Transverse colon (tissue), 4 donors: Measurements from ENCODE around the gene PPP6R1. TPM values are rescaled to one million over a fixed set of nuclear protein-coding genes. Genes with fewer than 3 reads are reported as not detected.

Source experiments
- DNase-seq: peaks from one replicate; pipeline ENCODE4 v3.0.0-alpha.2; 2019
- H3K27ac ChIP-seq, 4 donors: fragments of 200-600 bp; sonication (generic); 2 replicates each; pipeline ENCODE4 v1.5.1; 2016 to 2018; ENCODE audit warnings: inconsistent platforms in 4 of 4
- H3K27me3 ChIP-seq: fragments of 200-600 bp; sonication (generic); 2 replicates; pipeline ENCODE4 v1.5.1; 2017; ENCODE audit warnings: inconsistent platforms
- H3K36me3 ChIP-seq, 4 donors: fragments of 200-600 bp; sonication (generic); 2 replicates each; pipeline ENCODE4 v1.5.1; 2017 to 2019; ENCODE audit warnings: inconsistent platforms in 4 of 4
- H3K4me1 ChIP-seq, 4 donors: fragments of 200-600 bp; sonication (generic); 2 replicates each; pipeline ENCODE4 v1.5.1; 2017 to 2020; ENCODE audit warnings: inconsistent platforms in 4 of 4
- H3K4me3 ChIP-seq, 4 donors: fragments of 200-600 bp; sonication (generic); 1 replicate in 1 of 4; 2 replicates in 3 of 4; pipeline versions ENCODE4 v1.5.1 to v1.6.1; 2017 to 2019; ENCODE audit warnings: inconsistent platforms in 4 of 4
- H3K9me3 ChIP-seq, 2 donors: fragments of 200-600 bp; sonication (generic); 2 replicates each; pipeline ENCODE4 v1.5.1; 2017 to 2019; ENCODE audit warnings: inconsistent platforms in 2 of 2
- EP300 ChIP-seq: sonication (generic); formaldehyde crosslinking; IDR thresholded peaks from one replicate; pipeline ENCODE4 v1.6.1; 2017; ENCODE audit warnings: antibody characterized with exemption, low read depth
- POLR2A ChIP-seq: fragments of 450-650 bp; IDR thresholded peaks from one replicate; pipeline ENCODE4 v1.6.1; 2016; ENCODE audit warnings: antibody characterized with exemption, mild to moderate bottlenecking, moderate library complexity
- POLR2AphosphoS5 ChIP-seq, 3 donors: sonication (generic); formaldehyde crosslinking; IDR thresholded peaks; one replicate each; pipeline ENCODE4 v1.6.1; 2016; ENCODE audit warnings: antibody characterized with exemption in 3 of 3
- WGBS, 2 donors: methylation state at CpG; one replicate each; pipeline ENCODE4 v1.1.5; 2018; ENCODE audit warnings: low coverage in 1 of 2; 5-methylcytosine and 5-hydroxymethylcytosine counted together
- in situ Hi-C, 4 donors: fragments of 200-750 bp; cut with MboI; loops; one replicate each; pipeline versions ENCODE4 v1.15.0 to v1.15.1; 2017; ENCODE audit warnings: low sequenced_read_pairs in 3 of 4, low pct_ligation_motif_present in 1 of 4, low pct_unique_long_range_greater_than_20kb in 1 of 4
- intact Hi-C: fragments of 100-400 bp; cut with DNase I; formaldehyde crosslinking; loops from one replicate; pipeline ENCODE4 v1.15.1; 2023; ENCODE audit warnings: low total_unique reads
- total RNA-seq, 4 donors: library from RNA; depleted of rRNA; stranded (reverse); fragments of >200 nt; gene quantifications; one replicate each; pipeline ENCODE4 v1.1.0, GENCODE V29; 2016
- TF ChIP-seq, protein P1 (sequence below), 5 experiments: fragments of 200-600 bp in 3 of 5; fragments of 450-650 bp in 2 of 5; sonication (generic) in 3 of 5; IDR thresholded peaks; 1 replicate in 2 of 5; 2 replicates in 3 of 5; pipeline ENCODE4 v1.5.1; 2016 to 2017; ENCODE audit warnings: antibody characterized with exemption in 5 of 5, inconsistent platforms in 3 of 5, mild to moderate bottlenecking in 2 of 5, moderate library complexity in 1 of 5

PPP6R1 gene
- total RNA-seq, 4 donors from 2014 or later, result 51.3 to 91.5 (median 60.7) TPM

DNA sequence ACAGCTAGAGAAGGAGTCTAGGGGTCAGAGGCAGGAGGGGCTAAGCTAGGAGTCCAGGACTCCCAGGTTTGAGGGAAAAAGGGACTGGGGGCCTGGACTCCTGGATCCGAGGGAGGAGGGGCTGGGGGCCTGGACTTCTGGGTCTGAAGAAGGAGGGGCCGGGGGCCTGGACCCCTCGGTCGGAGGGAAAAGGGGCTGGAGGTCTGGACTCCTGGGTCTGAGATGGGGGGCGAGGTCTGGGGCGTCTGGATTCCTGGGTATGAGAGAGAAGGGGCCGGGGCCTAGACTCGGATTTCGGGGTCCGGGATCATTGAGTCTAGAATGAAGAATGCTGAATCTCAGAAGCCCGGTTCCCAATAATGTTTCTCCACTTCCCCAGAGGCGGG lies 43.5 kb upstream of the PPP6R1 start:
- H3K36me3 ChIP-seq, result no peaks in the 10 kb centered on the region
- in situ Hi-C loops (no loop called here), intact Hi-C loops (loop anchor here (5.0 kb wide), 1 partner anchor 80 kb away; the partner anchor contains the start of gene TMEM238)

DNA sequence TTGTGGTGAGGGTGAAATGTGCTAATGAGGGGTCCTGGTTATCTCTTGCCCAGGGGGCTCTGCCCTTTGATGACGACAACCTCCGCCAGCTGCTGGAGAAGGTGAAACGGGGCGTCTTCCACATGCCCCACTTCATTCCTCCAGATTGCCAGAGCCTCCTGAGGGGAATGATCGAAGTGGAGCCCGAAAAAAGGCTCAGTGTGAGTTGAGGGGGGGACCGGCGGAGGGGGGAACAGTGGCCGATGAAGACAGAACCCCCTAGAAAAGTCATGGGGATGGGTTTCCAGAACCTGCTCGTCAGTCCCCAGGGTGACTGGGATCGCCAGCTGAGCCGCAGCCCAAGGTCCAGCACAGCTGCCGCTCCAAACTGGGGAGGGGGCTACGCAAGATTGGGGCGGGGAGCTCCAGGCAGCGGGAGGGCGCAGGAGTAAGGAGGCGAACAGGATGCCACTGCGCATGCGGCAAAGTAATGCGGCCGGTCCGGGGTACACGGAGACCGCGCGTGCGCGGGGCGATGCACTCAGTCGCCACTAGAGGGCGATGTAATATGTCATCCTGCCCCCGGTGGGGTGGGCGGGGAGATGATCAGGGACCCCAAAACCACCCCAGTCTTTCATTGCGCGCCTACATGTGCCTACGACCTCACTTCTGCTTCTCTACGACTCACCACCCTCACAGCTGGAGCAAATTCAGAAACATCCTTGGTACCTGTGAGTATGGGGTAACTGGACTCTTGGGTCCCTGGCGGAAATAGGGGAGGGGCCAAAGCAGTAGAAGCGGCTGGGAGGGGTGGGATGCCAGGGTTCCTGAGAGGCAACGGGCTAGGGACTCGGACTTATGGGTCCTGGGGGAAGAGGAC lies 42.9 kb upstream of the PPP6R1 start:
- H3K36me3 ChIP-seq, result no peaks in the 10 kb centered on the region
- in situ Hi-C loops (no loop called here), intact Hi-C loops (loop anchor here (5.0 kb wide), 1 partner anchor 81 kb away; the partner anchor contains the start of gene TMEM238)
- peak; percentile 93 for DNase-seq
- WGBS, 2 donors, result 9 to 11% methylated on average over 8 to 42 of the region's 42 CpGs
- peak overlapping the region in 3 of 4 donors; percentile 8 to 41 (median 24) for H3K4me3 ChIP-seq
- H3K27ac ChIP-seq, result peak overlapping the region in 1 of 4 donors; percentile 9
- H3K4me1 ChIP-seq, result peaks cover 4 to 10% (median 9%) of the 10 kb centered on the region in 4 donors
- TF ChIP-seq, protein P1, sequence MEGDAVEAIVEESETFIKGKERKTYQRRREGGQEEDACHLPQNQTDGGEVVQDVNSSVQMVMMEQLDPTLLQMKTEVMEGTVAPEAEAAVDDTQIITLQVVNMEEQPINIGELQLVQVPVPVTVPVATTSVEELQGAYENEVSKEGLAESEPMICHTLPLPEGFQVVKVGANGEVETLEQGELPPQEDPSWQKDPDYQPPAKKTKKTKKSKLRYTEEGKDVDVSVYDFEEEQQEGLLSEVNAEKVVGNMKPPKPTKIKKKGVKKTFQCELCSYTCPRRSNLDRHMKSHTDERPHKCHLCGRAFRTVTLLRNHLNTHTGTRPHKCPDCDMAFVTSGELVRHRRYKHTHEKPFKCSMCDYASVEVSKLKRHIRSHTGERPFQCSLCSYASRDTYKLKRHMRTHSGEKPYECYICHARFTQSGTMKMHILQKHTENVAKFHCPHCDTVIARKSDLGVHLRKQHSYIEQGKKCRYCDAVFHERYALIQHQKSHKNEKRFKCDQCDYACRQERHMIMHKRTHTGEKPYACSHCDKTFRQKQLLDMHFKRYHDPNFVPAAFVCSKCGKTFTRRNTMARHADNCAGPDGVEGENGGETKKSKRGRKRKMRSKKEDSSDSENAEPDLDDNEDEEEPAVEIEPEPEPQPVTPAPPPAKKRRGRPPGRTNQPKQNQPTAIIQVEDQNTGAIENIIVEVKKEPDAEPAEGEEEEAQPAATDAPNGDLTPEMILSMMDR (IDR thresholded peaks at IDR 0.05), result peak; percentile 95 to 99 (median 98)
- no peak for TF ChIP-seq POLR2A
- H3K27me3 ChIP-seq, result no peaks in the 10 kb centered on the region
- no peaks in the 10 kb centered on the region for H3K9me3 ChIP-seq

More for the DNA sequence above, 43.5 kb upstream of the PPP6R1 start:
- no peak for DNase-seq
- no peak for TF ChIP-seq EP300
- TF ChIP-seq, protein P1 (IDR thresholded peaks at IDR 0.05), result no peak
- TF ChIP-seq POLR2A, result no peak
- TF ChIP-seq POLR2AphosphoS5 (IDR thresholded peaks at IDR 0.05), result no peak
- peaks cover 4 to 10% (median 9%) of the 10 kb centered on the region in 4 donors for H3K4me1 ChIP-seq
- WGBS, 2 donors, result 71% methylated on average over 9 to 12 of the region's 12 CpGs
- peak overlapping the region in 1 of 4 donors; percentile 41 for H3K4me3 ChIP-seq
- H3K27ac ChIP-seq, result no peak overlapping the region
- no peaks in the 10 kb centered on the region for H3K27me3 ChIP-seq
- no peaks in the 10 kb centered on the region for H3K9me3 ChIP-seq

GRCh38 chr19:55300886-55301458 lies 42.2 kb upstream of the PPP6R1 start:
- TF ChIP-seq POLR2A, result no peak
- no peak for TF ChIP-seq EP300
- TF ChIP-seq, protein P1 (IDR thresholded peaks at IDR 0.05), result no peak
- TF ChIP-seq POLR2AphosphoS5 (IDR thresholded peaks at IDR 0.05), result no peak
- in situ Hi-C loops (no loop called here), intact Hi-C loops (loop anchor here (5.0 kb wide), 1 partner anchor 81 kb away; the partner anchor contains the start of gene TMEM238)
- no peak overlapping the region for H3K27ac ChIP-seq
- H3K36me3 ChIP-seq, result no peaks in the 10 kb centered on the region
- H3K4me3 ChIP-seq, result no peak overlapping the region
- H3K9me3 ChIP-seq, result no peaks in the 10 kb centered on the region
- WGBS, 2 donors, result 69 to 76% methylated on average over 3 to 15 of the region's 15 CpGs
- no peak for DNase-seq
- H3K27me3 ChIP-seq, result no peaks in the 10 kb centered on the region
- peaks cover 4 to 10% (median 9%) of the 10 kb centered on the region in 4 donors for H3K4me1 ChIP-seq

GRCh38 chr19:55299991-55300390 lies 41.2 kb upstream of the PPP6R1 start:
- 86% methylated on average over 9 of the region's 10 CpGs; no CpG with 5 or more reads in 1 of the 2 donors for WGBS, 2 donors
- Histone ChIP-seq H3K9me3 (no peaks in the 10 kb centered on the region), H3K36me3 (no peaks in the 10 kb centered on the region), H3K4me1 (peaks cover 4 to 10% (median 9%) of the 10 kb centered on the region in 4 donors), H3K4me3 (no peak overlapping the region), H3K27me3 (no peaks in the 10 kb centered on the region), H3K27ac (no peak overlapping the region)
- TF ChIP-seq POLR2A, result no peak
- TF ChIP-seq, protein P1 (IDR thresholded peaks at IDR 0.05), result no peak
- TF ChIP-seq POLR2AphosphoS5 (IDR thresholded peaks at IDR 0.05), result no peak
- no peak for TF ChIP-seq EP300
- DNase-seq, result no peak
- in situ Hi-C loops, result loop anchor here (10.0 to 25.0 kb wide), 3 partner anchors 87 to 115 kb away; partner anchors contain the start of genes UBE2S (in 2 of the 4), RPL28 (in 1 of the 4), TMEM190 (in 1 of the 4) and TMEM238 (in 1 of the 4)
- intact Hi-C loops, result loop anchor here (5.0 kb wide), 1 partner anchor 82 kb away; the partner anchor contains the start of gene TMEM238
